ENCODE measurements around the gene ZC3H12A.
A peak's percentile ranks its signal among the peaks of the same experiment; 100 is the strongest.

Gene ZC3H12A

GRCh38 chr1:37478451-37478881, 4.1 kb downstream of the ZC3H12A start:
- DNase-seq (ENCODE audit: low read depth in 2 of 2, low spot score in 1 of 2), result peak in 1 of 2 donors; percentile 31

DNA sequence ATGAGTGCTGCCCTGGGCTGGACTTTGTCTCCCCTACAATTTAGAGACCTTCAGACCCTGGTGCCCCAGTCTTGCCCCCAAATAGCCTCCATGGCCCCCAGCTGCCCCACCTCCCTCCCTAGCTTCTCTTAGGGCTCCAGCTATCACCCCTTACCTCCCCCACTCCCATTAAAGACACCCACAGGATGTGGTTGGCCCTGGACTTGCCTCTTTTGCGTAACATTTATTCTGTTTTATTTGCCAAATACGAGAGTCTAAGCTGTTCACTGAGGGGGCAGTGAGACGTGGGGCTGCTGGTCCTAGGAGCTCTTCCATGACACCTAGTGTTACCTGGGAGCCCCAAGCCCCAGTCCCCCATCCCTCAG, 4.5 kb downstream of the ZC3H12A start:
- DNase-seq (ENCODE audit: low read depth in 2 of 2, low spot score in 1 of 2), result peak in 1 of 2 donors; percentile 29

DNA sequence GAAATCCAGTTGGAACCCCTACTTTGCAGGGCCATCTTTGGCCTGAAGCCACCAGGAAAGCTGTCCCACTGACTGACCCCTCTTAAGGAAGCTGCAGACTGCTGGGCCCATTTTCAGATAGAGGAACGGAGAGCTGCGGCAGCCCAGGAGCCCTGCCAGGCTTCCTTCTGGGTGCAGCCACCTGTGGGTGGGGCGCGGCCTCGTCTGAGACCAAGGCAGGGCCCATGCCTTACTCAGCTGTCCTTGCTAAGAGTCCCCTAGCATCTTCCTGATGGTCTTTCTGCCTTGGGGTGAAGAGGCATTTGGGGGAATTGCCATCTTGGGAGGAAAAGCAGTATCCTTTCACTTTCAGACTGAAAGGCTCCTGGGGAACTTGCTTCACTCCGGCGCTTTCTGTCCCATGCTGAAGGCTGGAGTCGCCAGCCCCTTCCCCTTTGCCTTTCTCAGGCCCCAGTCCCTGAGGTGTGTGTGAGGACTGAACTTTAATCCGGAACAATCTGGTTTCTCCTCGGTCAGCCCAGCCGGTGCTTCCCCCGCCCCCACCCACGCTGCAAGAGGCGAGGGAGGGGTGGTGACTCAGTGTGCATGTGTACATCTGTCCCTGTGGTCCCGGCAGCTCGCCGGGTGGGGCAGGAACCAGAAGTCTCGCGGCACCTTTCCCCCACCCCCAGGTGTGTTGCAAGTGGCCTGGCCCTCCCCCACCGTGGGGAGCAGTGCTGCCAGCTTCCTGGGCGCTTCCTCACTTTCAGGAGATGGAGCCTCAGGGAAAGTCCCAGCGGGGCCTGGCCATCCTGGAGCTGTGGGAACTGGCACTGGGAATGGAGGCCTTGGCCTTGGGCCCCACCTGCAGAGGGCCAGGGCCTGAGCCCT, 5.1 kb downstream of the ZC3H12A start:
- peak in 1 of 2 donors; percentile 78 for DNase-seq (ENCODE audit: low read depth in 2 of 2, low spot score in 1 of 2)

DNA sequence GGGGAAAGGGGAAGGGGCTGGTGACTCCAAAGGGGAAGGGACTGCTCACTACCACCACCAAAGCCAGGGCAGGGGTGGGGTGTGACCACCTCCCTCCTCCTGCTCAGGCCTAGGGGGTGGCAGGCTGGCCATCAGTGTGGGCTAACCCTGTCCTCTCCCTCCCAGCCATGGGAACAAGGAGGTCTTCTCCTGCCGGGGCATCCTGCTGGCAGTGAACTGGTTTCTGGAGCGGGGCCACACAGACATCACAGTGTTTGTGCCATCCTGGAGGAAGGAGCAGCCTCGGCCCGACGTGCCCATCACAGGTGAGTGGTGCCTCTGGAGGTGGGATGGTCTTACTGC, 5.7 kb downstream of the ZC3H12A start:
- no peak for DNase-seq (ENCODE audit: low read depth in 2 of 2, low spot score in 1 of 2)

GRCh38 chr1:37480581-37481288, 6.4 kb downstream of the ZC3H12A start:
- DNase-seq (ENCODE audit: low read depth in 2 of 2, low spot score in 1 of 2), result no peak

DNA sequence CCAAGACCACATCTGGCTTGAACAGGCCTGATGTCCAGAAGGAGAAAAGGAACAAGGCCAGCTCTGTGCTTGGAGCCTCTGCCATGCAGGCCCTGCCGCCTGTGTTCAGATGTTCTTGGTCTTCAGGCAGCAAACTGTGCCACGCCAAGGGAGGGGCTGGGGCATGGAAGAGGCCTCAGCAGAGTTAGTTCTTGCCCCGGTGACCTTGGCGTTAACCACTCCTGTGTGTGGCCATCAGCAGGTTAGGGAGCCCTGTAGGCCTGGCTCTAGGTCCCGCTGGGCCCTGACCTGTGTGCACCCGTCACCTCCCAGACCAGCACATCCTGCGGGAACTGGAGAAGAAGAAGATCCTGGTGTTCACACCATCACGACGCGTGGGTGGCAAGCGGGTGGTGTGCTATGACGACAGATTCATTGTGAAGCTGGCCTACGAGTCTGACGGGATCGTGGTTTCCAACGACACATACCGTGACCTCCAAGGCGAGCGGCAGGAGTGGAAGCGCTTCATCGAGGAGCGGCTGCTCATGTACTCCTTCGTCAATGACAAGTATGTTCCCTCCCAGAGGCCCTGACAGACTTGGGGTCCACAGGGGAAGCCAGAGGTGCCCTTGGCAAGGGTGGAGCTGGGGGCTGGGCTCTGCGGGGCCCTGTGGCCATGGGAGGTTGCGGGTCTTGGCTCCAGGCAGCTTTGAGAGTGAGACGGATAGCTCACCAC, 7.1 kb downstream of the ZC3H12A start:
- DNase-seq (ENCODE audit: low read depth in 2 of 2, low spot score in 1 of 2), result no peak

DNA sequence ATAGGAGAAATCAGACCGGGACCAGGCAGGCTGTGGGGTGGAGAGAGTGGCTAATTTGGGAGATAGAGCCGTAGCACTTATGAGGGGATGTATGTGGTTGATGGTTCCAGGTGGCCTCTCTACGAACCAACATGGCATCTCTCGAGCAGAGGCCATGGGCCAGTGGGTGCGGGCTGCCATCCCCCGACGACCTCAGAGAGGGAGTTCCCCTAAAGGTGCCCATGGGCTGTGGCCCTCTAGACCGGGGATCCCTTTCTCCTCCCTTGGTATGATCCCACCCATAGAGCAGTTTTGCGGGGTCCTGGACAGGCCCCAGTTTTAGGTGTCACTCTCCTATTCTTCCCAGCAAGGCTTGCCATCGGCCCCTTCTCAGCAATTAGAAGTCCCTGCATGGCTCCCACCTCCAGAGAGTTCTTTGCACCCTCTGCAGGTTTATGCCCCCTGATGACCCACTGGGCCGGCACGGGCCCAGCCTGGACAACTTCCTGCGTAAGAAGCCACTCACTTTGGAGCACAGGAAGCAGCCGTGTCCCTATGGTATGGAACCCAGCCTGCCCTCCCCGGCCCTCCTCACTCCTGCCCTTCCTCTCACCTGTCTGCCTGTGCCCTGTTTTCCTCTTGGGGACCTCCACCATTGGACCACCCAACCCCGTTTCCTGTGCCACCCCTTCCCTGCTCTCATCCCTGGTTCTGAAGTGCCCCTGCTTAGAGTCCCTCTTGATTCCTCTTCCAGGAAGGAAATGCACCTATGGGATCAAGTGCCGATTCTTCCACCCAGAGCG, 7.8 kb downstream of the ZC3H12A start:
- no peak for DNase-seq (ENCODE audit: low read depth in 2 of 2, low spot score in 1 of 2)

DNA sequence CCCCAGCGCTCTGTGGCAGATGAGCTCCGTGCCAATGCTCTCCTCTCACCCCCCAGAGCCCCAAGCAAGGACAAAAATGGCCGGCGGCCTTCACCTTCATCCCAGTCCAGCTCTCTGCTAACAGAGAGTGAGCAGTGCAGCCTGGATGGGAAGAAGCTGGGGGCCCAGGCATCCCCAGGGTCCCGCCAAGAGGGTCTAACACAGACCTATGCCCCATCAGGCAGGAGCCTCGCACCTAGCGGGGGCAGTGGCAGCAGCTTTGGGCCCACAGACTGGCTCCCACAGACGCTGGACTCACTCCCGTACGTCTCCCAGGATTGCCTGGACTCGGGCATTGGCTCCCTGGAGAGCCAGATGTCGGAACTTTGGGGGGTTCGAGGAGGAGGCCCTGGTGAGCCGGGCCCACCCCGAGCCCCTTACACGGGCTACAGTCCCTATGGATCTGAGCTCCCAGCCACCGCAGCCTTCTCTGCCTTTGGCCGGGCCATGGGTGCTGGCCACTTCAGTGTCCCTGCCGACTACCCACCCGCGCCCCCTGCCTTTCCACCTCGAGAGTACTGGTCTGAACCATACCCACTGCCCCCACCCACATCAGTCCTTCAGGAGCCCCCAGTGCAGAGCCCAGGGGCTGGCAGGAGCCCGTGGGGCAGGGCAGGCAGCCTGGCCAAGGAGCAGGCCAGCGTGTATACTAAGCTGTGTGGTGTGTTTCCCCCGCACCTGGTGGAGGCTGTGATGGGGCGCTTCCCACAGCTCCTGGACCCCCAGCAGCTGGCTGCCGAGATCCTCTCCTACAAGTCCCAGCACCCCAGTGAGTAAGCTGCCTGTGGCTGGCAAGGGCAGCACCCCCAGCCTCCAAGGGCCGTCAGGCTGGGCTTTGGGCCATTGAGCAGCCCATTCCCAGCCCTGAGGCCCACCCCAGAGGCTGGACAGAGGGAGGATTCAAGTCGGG, 8.7 kb downstream of the ZC3H12A start:
- DNase-seq (ENCODE audit: low read depth in 2 of 2, low spot score in 1 of 2), result no peak

DNA sequence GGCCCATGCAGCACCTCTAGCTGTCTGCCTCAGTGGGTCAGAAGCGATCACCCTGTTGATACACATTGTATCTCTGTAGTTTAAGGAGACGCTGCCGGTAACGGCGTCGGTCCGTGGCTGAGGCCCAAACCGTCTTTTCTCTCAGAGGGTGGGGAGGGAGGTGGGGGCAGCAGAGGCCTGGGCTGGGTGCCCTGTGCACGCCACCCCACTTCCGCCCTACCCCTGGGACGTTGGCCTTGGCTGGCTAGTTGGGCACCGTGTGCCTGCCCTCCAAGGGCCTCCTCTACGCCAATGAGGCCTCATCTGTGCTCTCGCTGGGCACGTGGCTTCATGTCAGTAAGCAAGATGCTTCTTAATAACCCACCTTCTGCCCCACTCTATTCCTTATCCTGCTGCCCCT, 9.4 kb downstream of the ZC3H12A start:
- no peak for DNase-seq (ENCODE audit: low read depth in 2 of 2, low spot score in 1 of 2)

DNA sequence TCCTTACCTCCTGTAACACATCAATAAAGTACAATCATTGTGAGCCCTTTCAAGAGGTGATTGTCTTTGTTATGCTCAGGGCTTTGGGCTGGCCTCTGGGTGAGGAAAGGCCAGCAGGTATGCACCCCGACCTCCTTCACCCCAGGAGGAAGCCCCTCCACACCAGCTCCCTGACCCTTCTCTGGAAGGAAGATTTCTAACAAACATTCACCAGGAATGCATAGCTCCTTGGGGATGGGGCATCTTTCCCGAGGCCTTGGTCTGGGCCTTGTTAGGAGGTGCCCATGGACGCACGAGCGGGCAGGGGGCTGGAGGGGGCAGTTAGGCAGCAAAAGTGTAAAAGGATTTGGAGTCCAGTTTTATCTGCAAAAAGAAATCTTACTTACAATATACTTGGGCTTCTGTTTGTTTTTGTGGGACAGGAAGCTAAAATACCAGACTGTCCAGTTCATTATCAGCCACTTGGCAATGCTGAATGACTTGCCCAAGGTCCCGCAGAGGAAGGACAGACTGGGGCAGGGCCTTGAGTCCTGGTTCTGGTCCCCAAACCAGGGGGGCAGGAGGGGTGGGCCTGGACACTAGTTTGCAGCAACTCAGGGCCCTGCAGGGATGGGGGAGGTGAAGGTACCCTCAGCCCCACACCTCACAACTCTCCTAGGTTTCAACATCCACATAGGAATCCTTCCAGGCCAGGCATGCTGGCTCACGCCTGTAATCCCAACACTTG, 10.1 kb downstream of the ZC3H12A start:
- DNase-seq (ENCODE audit: low read depth in 2 of 2, low spot score in 1 of 2), result no peak

DNA sequence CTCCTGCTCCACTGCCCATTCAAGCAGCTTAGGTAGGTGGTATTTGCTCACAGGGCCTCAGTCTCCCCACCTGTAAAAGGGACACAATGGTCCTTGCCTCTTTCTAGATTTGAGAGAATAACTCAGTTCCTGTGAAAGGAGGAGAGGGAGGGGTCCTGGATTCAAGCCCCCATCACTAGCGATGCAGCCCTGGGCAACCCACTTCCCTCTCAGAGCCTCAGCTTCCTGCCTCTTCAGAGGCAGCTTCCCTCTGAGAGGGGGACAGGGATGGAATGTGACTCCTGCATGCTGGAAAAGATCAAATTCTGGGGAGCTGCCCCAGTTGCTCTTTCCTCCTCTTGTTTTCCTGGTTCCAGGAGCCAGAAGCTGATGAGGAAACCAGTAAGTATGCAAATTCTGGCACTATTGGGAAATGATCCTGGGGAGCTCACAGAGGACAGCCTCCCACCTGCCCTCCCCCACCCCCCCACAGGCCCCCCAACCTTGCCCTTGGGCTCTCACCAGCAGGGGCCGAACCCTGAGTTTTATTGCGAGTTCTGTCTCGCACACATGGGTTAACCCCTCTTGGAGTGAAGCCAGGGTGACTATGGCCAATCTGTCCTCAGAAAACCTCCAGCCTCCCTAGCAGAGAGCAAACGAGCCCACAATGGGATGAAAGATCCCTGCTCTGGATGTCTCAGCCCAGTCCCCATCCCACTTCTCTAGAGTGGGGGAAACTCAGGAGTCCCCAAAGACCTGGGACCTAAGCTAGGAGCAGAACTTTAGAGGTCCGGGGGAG, 11.7 kb downstream of the ZC3H12A start:
- no peak for DNase-seq (ENCODE audit: low read depth in 2 of 2, low spot score in 1 of 2)

GRCh38 chr1:37486680-37487618, 12.6 kb downstream of the ZC3H12A start:
- peak in 1 of 2 donors; percentile 64 for DNase-seq (ENCODE audit: low read depth in 2 of 2, low spot score in 1 of 2)

- DNase-seq (ENCODE audit: low read depth in 2 of 2, low spot score in 1 of 2), result no peak
These were observed 13.2 kb downstream of the ZC3H12A start for GRCh38 chr1:37487619-37487984.

DNA sequence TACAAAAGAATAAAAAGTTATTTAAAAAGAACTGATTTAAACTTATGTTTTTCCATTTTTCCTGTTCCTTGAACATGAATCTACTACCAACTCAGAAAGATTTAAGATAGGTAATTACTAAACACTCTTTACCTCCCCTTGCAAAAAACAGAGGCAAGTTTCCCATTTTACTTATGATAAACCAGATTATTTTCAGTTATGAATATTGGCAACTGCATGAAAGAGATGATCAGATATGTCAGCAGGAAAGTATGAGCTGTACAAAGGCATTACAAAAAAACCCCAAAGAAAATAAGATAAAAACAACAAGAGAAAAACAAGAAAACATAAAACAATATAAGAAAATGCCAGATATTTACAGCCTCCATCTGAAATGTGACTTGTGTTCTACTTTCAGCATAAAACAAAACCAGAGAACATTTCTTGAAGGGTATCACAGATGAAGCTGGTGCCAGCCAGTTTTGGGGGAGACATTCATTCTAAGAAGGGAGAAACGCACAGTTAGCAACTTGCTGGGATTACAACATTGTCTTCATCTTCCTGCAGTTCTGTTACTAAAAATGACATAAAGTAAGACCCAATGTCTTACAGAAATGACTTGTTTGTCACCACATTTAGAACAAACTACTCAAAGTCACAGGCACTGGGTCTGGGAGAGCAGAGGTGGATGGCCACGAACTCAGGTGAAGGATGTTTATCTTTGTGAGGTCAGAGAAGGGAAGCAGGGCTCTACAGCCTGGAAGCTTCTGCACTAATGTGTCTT, 19.1 kb downstream of the ZC3H12A start:
- DNase-seq (ENCODE audit: low read depth in 2 of 2, low spot score in 1 of 2), result no peak

GRCh38 chr1:37495875-37496274, 21.5 kb downstream of the ZC3H12A start:
- DNase-seq (ENCODE audit: low read depth in 2 of 2, low spot score in 1 of 2), result no peak

DNA sequence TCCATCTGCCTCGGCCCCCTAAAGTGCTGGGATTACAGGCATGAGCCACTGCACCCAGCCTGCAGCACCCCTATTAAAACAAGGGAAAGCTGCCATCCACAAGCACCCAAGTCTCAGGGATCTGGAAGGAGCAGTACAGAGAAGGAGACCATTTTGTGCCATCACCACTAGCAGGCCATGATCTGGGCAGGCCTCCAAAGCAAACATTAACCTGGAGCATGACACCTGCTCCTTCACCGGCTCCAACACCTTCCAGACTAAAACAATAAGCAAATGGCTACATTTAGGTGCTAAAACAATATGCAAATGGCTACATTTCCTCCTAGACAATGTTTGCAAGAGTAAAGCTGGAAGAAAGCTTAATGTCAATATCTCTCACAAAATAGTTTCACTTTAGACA, 23.5 kb downstream of the ZC3H12A start:
- no peak for DNase-seq (ENCODE audit: low read depth in 2 of 2, low spot score in 1 of 2)
